Right atrium auricular region (tissue), 2 donors: Measurements from ENCODE around the gene AMBN. TPM values are rescaled to one million over a fixed set of nuclear protein-coding genes. Genes with fewer than 3 reads are reported as not detected.

Experiments used
- DNase-seq: peaks from one replicate; pipeline ENCODE4 v3.0.0-alpha.2; 2019; ENCODE audit warnings: low spot score
- H3K27ac ChIP-seq, 2 donors: fragments of 200-600 bp; sonication (generic); 1 replicate in 1 of 2; 2 replicates in 1 of 2; pipeline ENCODE4 v1.5.1; 2016 to 2019
- H3K27me3 ChIP-seq, 2 donors: fragments of 200-600 bp; sonication (generic); one replicate each; pipeline versions ENCODE4 v1.5.1 to v1.6.0; 2017 to 2019
- H3K36me3 ChIP-seq: fragments of 200-600 bp; sonication (generic); one replicate; pipeline ENCODE4 v1.5.1; 2016
- H3K4me1 ChIP-seq, 2 donors: fragments of 200-600 bp; sonication (generic); one replicate each; pipeline versions ENCODE4 v1.5.1 to v1.6.0; 2017 to 2019
- H3K4me3 ChIP-seq, 2 donors: fragments of 200-600 bp; sonication (generic); 1 replicate in 1 of 2; 2 replicates in 1 of 2; pipeline ENCODE4 v1.5.1; 2017 to 2019; ENCODE audit warnings: mild to moderate bottlenecking in 1 of 2, moderate library complexity in 1 of 2
- H3K9me3 ChIP-seq, 2 donors: fragments of 200-600 bp; sonication (generic); one replicate each; pipeline ENCODE4 v1.5.1; 2019
- total RNA-seq, 2 donors: library from RNA; depleted of rRNA; stranded (reverse); fragments of >200 nt; gene quantifications; one replicate each; pipeline ENCODE4 v1.1.0, GENCODE V29; 2016
- TF ChIP-seq, protein P1 (sequence below), 2 donors: fragments of 200-600 bp; sonication (generic); IDR thresholded peaks; one replicate each; pipeline ENCODE4 v1.5.1; 2019; ENCODE audit warnings: antibody characterized with exemption in 2 of 2

Gene AMBN
- total RNA-seq, 2 donors from 2014 or later = not detected

DNA sequence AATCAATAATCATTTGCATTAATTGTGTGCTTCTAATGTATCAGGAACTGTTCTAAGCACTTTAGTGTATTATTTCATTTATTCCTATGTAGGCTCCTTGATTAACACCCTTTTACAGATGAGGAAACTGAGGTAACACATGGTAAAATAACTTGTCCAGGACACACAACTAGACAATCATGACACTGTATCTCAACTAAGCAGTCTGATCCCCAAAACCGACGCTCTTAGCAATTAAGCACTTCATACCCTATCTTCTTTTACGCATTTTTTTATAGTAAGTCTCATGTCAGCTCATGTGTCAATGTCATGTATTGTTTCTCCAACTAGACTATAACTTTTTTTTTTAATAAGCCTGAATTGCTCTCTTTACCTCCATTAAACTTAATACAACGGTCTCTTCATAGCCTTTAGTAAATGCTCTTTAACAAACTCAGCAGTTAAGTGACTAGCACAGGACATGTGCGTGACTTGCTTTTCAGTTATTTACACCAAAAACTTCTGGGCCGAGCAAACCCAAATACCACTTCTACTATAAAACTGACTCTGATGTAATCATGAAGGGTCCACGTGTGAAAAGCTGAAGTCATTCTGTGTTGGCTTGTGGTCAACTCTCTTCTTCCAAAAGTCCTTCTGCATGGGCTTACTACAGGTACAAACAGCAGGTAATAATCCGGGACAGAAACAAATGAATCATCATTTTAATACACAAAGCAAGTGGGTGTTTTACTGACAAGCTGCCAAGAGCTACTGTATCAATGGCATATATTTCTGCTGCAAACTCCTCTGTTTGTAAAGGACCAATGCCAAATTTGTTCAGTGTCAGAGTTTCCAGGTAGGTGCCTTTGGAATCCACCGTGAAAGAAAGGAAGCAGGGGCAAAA, 7.9 kb upstream of the AMBN start:
- Histone ChIP-seq H3K27me3 (no peaks in the 10 kb centered on the region), H3K27ac (no peak overlapping the region), H3K9me3 (no peaks in the 10 kb centered on the region), H3K36me3 (no peaks in the 10 kb centered on the region), H3K4me3 (no peak overlapping the region), H3K4me1 (no peaks in the 10 kb centered on the region)
- no peak for DNase-seq
- TF ChIP-seq, protein P1, sequence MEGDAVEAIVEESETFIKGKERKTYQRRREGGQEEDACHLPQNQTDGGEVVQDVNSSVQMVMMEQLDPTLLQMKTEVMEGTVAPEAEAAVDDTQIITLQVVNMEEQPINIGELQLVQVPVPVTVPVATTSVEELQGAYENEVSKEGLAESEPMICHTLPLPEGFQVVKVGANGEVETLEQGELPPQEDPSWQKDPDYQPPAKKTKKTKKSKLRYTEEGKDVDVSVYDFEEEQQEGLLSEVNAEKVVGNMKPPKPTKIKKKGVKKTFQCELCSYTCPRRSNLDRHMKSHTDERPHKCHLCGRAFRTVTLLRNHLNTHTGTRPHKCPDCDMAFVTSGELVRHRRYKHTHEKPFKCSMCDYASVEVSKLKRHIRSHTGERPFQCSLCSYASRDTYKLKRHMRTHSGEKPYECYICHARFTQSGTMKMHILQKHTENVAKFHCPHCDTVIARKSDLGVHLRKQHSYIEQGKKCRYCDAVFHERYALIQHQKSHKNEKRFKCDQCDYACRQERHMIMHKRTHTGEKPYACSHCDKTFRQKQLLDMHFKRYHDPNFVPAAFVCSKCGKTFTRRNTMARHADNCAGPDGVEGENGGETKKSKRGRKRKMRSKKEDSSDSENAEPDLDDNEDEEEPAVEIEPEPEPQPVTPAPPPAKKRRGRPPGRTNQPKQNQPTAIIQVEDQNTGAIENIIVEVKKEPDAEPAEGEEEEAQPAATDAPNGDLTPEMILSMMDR (IDR thresholded peaks at IDR 0.05) = no peak

DNA sequence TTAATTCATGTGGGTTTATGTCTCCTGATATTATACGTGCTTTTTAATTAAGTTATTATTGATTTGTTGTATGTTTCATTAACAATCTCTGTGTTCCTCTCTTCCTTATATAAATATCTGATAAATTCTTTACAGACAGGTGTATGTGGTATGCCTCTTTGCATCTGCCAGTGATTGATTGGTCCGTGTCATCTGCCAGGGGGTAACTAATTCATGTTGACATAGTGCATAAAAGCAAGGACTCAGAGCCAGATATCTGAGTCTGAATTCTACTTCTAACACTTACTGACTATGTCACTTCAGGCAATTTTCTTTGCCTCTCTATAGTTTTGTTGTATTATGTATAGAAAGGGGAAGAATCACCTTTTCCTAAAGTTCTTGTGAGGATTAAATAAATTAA, 5.2 kb upstream of the AMBN start:
- no peak for DNase-seq
- TF ChIP-seq, protein P1 (IDR thresholded peaks at IDR 0.05) = no peak
- Histone ChIP-seq H3K4me1 (no peaks in the 10 kb centered on the region), H3K9me3 (no peaks in the 10 kb centered on the region), H3K27me3 (no peaks in the 10 kb centered on the region), H3K27ac (no peak overlapping the region), H3K36me3 (no peaks in the 10 kb centered on the region), H3K4me3 (no peak overlapping the region)

DNA sequence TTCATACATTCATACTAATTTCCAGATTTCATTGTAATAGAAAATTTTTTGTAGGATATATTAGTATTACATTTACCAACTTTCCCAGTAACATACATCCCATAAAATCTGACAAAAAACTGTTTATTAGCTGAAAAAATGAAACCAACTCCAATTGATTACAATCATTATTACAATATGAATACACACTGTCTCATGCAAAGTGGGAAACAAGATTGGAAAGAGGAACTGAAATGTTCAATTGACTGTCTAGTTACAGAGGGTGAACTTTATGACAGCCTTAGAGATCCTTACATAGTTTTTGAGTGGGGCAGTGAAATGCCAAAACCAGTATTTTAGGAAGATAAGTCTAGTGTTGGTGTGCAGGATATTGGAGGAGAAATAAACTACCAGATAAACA, 2.3 kb upstream of the AMBN start:
- H3K9me3 ChIP-seq = no peaks in the 10 kb centered on the region
- no peak overlapping the region for H3K27ac ChIP-seq
- H3K27me3 ChIP-seq = no peaks in the 10 kb centered on the region
- no peak for DNase-seq
- no peak overlapping the region for H3K4me3 ChIP-seq
- no peaks in the 10 kb centered on the region for H3K36me3 ChIP-seq
- H3K4me1 ChIP-seq = no peaks in the 10 kb centered on the region
- TF ChIP-seq, protein P1 (IDR thresholded peaks at IDR 0.05) = no peak

- DNase-seq = no peak
- Histone ChIP-seq H3K9me3 (no peaks in the 10 kb centered on the region), H3K4me1 (no peaks in the 10 kb centered on the region), H3K27me3 (no peaks in the 10 kb centered on the region), H3K4me3 (no peak overlapping the region), H3K36me3 (no peaks in the 10 kb centered on the region), H3K27ac (no peak overlapping the region)
- TF ChIP-seq, protein P1 (IDR thresholded peaks at IDR 0.05) = no peak
Measured at GRCh38 chr4:70594196-70594595, 2.1 kb downstream of the AMBN start.

GRCh38 chr4:70600305-70600704, 8.2 kb downstream of the AMBN start:
- Histone ChIP-seq H3K9me3 (no peaks in the 10 kb centered on the region), H3K36me3 (no peaks in the 10 kb centered on the region), H3K27me3 (no peaks in the 10 kb centered on the region), H3K4me1 (no peaks in the 10 kb centered on the region), H3K4me3 (no peak overlapping the region), H3K27ac (no peak overlapping the region)
- TF ChIP-seq, protein P1 (IDR thresholded peaks at IDR 0.05) = no peak
- no peak for DNase-seq

- Histone ChIP-seq H3K36me3 (no peaks in the 10 kb centered on the region), H3K9me3 (no peaks in the 10 kb centered on the region), H3K4me3 (no peak overlapping the region), H3K4me1 (no peaks in the 10 kb centered on the region), H3K27ac (no peak overlapping the region), H3K27me3 (no peaks in the 10 kb centered on the region)
- TF ChIP-seq, protein P1 (IDR thresholded peaks at IDR 0.05) = no peak
- no peak for DNase-seq
Measured at GRCh38 chr4:70600977-70601376, 8.9 kb downstream of the AMBN start.
